Right renal pelvis (tissue), 4 donors: ENCODE results near the gene COLGALT1. TPM values are rescaled to one million over a fixed set of nuclear protein-coding genes. Genes with fewer than 3 reads are reported as not detected.
"Not testable (repeated sequence)": the region's sequence is repeated elsewhere in the genome, so short reads cannot be mapped to it uniquely, and the experiment has no call there.

Experiments used
- DNase-seq, 4 donors: peaks; one replicate each; pipeline ENCODE4 v3.0.0-alpha.2; 2013; ENCODE audit warnings: low read depth in 4 of 4, low spot score in 3 of 4, missing footprints in 1 of 4
- polyA plus RNA-seq, 4 donors: library from polyadenylated mRNA; unstranded; fragments of 120-200 nt; gene quantifications; one replicate each; pipeline ENCODE4 v1.2.1, GENCODE V29; 2013; ENCODE audit not compliant: insufficient read length in 4 of 4

Gene COLGALT1
- polyA plus RNA-seq, result 10 to 100 TPM; 46.6 to 49.6 (median 48.2) TPM

GRCh38 chr19:17555480-17555928 lies at the start of gene COLGALT1:
TSS of gene COLGALT1 (plus strand) at chr19:17555649. CDS start at chr19:17555714, 65 bp downstream.
- DNase-seq, result peak; percentile 91 to 97 (median 94)

- DNase-seq, result no peak
Measured at GRCh38 chr19:17506745-17507144, 48.7 kb upstream of the COLGALT1 start.

- DNase-seq, result not testable (repeated sequence)
Measured at GRCh38 chr19:17508558-17508933, 46.9 kb upstream of the COLGALT1 start.

GRCh38 chr19:17510220-17510993 lies 45.0 kb upstream of the COLGALT1 start:
- no peak for DNase-seq

GRCh38 chr19:17511724-17512573 lies 43.5 kb upstream of the COLGALT1 start:
- DNase-seq, result peak; percentile 53 to 78 (median 62)

GRCh38 chr19:17512574-17512939 lies 42.9 kb upstream of the COLGALT1 start:
- no peak for DNase-seq

- no peak for DNase-seq
Measured at GRCh38 chr19:17515408-17516149, 39.9 kb upstream of the COLGALT1 start.

GRCh38 chr19:17517898-17518297 lies 37.6 kb upstream of the COLGALT1 start:
- no peak for DNase-seq

GRCh38 chr19:17518654-17519053 lies 36.8 kb upstream of the COLGALT1 start:
- not testable (repeated sequence) for DNase-seq

GRCh38 chr19:17519967-17520366 lies 35.5 kb upstream of the COLGALT1 start:
- DNase-seq, result no peak

- DNase-seq, result no peak
Measured at GRCh38 chr19:17520865-17521264, 34.6 kb upstream of the COLGALT1 start.

- DNase-seq, result no peak
Measured at GRCh38 chr19:17522988-17523872, 32.2 kb upstream of the COLGALT1 start.

- no peak for DNase-seq
Measured at GRCh38 chr19:17524651-17525050, 30.8 kb upstream of the COLGALT1 start.

- no peak for DNase-seq
Measured at GRCh38 chr19:17525141-17525540, 30.3 kb upstream of the COLGALT1 start.

GRCh38 chr19:17526922-17527321 lies 28.5 kb upstream of the COLGALT1 start:
- no peak for DNase-seq

GRCh38 chr19:17527326-17527725 lies 28.1 kb upstream of the COLGALT1 start:
- no peak for DNase-seq

GRCh38 chr19:17528610-17529009 lies 26.8 kb upstream of the COLGALT1 start:
- DNase-seq, result no peak

GRCh38 chr19:17529239-17530158 lies 25.9 kb upstream of the COLGALT1 start:
- no peak for DNase-seq

- DNase-seq, result no peak
Measured at GRCh38 chr19:17530586-17530985, 24.9 kb upstream of the COLGALT1 start.
